GM21737 (cell line): ENCODE results near the gene NANOS3.
A peak's percentile ranks its signal among the peaks of the same experiment; 100 is the strongest.

Source experiments
- ATAC-seq: cut with Tn5 transposase; IDR thresholded peaks from one replicate; pipeline ENCODE4 v1.9.1; 2021; ENCODE audit warnings: mild to moderate bottlenecking, moderate library complexity; ENCODE audit not compliant: unreplicated experiment

Gene NANOS3

DNA sequence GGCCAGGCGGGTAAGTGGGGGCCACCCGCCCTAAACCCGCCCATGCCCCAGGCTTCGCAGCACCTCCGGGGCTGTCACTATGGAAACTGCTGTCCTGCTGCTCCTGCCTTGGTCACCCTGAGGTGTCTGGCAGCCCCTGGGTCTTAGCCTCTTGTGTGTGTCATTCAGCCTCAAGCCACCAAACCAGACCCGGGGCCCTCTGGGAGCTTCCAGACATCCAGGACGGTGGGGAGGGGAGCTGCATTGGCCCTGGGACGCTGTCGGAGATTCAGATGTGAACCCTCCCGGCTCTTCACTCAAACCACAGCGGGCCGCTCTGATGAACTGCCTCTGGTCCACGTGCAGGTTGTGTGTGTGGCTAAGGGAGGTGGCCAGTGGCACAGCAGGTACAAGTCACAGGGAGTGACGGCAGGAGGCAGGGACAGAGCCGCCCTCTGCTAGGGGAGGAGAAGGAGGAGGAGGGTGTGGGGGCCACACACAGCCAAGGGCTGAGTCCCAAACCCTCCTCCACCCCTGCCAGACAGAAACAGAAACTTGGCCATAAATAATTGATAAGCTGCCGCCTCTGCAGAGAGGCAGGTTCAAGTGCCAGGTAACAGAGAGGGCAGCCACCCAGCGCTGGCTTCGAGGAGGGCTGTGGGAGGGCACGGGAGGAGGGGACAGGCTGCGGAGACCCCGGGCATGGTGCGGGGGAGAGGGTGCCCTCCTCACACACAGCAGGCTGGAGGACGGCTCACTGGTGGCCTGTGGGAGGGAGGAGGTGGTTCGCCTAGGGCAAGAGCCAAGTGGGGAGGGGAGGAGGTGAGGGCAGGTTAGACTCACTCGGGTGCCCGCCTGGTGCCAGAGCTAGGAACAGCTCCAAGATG lies 8.0 kb downstream of the NANOS3 start:
- no peak for ATAC-seq

DNA sequence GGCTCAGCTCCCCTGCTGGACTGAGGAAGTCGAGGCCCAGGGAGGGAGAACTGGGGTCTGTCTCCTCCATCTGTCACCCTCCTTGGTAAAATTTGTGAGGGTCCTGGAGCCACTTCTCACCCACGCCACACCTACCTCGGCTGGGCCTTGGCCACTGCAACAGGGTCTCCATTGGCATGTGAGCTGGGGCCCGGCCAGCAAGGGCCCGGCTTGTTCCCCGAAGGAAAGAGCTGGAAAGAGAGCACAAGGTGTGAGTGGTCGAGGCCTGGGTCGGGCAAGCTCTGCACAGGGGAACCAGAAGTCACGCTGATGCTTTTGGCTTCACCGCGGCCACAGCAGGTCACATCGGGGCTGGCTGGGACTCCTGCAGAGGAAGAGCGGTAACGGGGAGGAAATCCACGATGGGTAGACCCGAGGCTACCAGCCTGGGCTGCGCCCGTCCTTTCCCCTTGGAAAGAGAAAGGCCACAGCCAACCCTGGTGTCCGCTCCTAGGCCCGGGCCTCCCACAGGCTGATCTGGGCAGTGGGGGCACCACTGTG lies 9.0 kb downstream of the NANOS3 start:
- no peak for ATAC-seq

DNA sequence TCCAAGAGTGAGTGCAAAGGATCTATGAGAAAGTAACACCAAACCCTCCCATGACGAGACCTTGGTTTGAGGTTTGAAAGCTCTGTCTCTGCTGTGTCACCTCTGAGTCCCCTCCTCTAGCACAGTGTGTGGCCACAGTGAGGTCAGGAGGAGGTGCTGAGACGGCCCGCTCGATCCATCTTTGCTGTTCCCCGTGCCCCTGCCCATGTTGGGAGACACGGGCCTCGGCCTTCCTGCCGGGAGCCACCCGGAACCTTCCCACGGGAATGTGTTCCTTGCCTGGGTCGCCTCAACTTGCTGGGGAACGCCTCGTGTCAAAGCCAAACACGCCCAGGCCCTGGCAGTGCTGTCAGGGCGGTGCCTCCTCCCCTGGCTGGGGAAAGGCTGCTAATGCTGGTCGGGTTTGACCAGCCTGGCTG lies 10.1 kb downstream of the NANOS3 start:
- no peak for ATAC-seq

DNA sequence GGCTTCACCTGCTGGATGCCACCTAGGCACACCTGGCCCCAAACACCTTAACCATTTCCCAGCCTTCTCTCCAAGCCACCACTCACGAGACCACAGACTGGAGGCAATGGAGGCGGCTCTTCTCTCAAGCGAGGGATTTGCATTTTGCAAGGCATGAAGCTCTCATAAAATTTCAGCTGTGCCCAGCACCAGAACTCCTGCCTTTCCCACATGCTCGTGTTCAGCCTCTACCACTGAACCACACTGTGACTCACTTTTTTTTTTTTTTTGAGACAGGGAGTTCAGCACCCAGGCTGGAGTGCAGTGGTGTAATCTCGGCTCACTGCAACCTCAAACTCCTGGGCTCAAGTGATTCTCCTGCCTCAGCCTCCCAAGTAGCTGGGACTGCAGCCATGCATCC lies 10.6 kb downstream of the NANOS3 start:
- no peak for ATAC-seq

DNA sequence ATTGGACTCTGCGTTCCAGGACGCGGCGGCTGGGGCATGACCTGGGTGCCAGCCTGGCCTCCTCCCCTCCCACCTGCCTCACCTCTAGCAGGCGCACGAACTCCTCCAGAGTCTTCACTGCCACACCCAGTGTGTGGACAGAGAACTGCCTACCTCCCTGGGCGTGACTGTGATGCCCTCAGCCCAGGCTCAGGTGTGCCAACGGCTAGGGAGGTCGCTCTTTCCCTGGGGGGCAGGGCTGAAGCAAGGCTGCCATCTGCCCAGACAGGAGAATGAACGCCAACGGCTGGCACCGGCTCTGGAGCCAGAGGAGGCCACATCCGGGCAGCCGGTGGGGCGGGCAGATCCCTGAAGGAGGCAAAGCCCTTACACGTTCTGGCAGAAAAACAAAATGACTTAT lies 11.3 kb downstream of the NANOS3 start:
- ATAC-seq, result no peak

DNA sequence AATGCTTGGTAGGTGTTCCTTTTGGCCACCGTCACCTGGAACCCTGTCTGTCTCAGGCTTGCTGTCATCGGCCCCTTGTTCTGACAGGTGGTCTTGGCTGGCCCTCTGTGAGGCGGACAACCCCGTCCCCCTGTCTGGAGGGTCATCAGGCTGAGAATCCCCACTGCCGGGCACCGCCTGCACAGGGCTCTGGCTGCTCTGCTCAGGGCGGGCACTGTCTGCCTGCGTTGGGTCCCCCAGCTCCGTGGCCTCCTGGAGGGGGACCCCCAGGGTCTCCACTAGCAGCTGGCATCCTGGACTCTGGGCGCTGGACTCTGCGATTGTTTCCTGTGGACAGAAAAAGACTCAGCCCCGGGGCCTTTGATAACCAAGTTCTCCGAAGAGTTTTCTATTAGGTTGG lies 13.2 kb downstream of the NANOS3 start:
- no peak for ATAC-seq

DNA sequence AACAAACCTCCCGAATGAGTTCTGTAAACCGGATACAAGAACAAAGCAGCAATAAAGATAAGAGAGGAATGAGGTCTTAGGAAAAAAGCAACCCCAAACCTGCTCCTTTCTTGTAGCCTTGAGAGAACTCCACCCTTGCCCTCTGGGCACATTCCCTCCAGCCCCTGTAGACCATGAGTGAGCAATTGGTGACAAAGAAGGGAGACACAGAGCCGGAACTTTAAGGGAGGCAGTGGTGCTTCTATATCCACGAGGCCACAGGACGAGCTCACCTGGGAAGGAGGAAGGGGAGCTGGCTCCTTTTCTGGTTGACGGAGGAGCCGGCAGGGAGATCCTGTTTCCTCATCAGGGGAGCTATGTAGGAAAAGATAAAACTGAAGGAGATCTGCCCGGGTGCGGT lies 15.9 kb downstream of the NANOS3 start:
- no peak for ATAC-seq

DNA sequence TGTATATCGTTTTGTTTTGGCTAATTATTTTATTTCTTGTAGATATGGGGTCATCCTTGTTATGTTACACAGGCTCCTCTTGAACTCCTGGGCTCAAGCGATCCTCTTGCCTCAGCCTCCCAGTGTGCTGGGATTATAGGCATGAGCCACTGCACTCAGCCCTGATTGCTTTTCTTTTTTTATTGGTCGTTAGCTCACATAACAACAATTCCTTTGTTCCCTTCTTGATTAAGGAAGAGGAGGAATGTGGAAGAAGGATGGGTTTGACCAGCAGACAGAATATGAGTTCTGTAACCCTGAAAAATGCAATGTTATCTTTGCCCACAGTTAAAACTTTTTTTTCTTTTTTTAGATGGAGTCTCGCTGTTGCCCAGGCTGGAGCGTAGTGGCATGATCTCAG lies 17.6 kb downstream of the NANOS3 start:
- no peak for ATAC-seq

DNA sequence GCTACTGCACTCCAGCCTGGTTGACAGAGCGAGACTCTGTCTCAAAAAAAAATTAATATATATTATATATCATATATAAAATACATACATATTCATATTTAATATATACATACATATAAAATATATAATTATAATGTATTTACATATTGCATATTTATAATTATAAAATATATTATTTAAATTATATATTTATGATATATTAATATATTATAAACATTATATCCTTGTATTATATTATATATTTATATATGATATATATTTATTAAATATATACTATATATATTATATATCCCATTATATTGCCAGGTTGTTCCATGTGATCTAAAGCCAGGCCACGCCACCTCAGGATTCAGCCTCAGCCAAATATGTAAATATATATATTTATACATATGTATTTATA lies 19.3 kb downstream of the NANOS3 start:
- ATAC-seq, result no peak

DNA sequence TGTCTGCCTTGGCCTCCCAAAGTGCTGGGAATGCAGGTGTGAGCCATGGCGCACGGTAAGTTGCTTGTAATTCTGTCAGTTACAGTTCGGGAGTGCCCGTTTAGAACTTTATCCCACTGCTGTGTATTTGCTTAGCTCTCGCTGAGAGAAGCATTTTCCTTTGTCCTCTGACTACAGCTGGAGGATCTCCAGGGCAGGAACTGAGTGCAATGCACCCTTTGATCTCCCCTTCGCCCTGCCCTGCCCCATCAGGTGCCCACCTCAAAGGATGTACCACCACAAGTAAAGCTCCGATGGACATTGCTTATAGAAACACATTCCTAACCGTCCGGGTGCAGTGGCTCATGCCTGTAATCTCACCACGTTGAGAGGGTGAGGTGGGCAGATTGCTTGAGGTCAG lies 22.5 kb downstream of the NANOS3 start:
- ATAC-seq, result no peak

DNA sequence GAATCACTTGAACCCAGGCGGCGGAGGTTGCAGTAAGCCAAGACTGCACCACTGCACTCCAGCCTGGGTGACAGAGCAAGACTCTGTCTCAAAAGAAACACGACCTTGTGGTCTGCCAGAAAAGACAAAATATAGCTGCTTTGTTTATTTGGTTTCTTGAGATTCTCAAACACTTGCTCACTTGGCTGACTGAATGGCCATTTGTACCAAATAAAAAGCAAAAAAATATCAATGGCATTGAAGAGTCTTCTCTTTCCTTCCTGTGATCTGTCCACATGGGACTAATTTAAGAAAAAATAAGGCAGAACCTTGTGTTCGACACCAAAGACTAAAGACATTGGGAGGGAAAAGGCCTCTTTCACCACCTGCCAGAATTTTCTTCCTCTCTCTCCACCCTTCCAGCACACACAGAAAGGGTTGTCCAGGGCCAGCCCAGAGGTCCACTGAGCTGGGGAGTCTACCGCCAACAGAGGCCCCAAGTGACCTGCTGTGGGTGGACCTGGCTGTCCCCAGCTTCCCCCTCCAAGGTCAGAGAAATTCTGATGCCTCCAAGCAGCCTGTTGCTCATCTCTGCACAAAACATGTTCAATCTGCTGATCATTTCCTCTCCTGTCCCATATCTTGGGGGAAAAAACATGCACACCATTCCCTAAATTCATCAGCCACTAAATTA lies 23.1 kb downstream of the NANOS3 start:
- no peak for ATAC-seq

DNA sequence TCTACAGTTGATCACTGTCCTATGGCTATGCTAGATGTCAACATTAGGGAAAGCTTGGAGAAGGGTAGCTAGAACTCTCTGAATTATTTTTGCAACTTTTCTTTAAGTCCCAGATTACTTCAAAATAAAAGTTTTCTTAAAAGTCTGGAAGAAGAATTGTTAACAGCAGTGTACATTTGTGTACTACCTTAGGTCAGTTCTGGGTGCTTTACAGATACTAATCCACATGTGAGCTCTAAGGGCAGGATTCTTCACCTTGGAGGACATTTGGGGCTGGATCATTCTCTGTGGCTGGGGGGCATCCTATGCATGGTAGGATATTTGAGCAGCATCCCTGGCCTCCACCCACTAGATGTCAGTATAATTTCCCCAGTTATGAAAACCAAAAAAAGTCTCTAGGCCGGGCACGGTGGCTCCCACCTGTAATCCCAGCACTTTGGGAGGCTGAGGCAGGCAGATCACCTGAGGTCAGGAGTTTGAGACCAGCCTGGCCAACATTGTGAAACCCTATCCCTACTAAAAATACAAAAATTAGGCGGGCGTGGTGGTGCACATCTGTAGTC lies 26.1 kb downstream of the NANOS3 start:
- ATAC-seq, result no peak

DNA sequence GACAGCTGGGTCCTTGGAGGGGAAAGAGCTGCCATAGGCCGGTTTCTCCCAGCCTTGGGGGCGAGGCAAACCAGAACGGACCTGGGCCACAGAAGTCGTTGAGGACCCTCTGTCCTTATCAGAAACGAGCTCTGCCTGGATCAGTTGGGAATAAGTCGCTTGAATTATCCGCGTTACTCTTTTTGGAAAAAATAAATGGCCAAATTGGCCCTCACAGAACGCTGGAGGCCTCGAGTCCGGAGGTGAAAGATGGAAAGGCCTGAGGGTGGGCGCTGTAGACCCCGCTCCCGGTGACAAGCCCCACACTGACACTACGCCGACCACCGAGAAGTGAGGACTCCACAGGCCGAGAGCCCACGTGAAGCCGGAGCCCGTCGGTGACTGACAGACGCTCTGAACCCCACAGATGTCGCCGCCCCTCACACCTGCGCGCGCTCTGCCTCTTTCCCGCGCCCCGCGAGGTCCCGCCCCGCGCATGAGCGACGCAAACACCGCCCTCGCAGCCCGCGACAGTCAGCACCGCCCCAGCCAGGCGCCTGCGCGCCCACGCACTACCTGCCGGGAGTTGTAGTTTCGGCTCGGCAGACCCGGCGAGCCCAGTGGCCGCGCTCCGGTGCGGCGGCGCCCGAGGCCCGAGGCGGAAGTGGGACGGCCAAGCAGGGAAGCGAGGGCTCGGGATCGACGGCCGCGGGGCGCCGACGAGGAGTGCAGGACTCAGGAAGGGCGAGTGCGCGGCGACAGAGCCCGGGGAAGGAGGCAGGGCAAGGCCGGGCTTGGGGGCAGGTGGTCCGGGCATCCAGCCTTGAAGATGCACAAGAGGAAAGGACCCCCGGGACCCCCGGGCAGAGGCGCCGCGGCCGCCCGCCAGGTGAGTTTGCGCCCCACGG lies 28.9 kb downstream of the NANOS3 start, which contains the start of the genes BRME1 and CC2D1A:
Gene BRME1, minus strand, starts transcription at position 484 of the 887 bp plus-strand sequence. CDS start 1,225 bp downstream, outside the sequence.
Gene CC2D1A, plus strand, starts transcription at position 568 of the 887 bp plus-strand sequence. Its CDS starts 241 bp downstream, at position 809.
- peak; percentile 85 for ATAC-seq

DNA sequence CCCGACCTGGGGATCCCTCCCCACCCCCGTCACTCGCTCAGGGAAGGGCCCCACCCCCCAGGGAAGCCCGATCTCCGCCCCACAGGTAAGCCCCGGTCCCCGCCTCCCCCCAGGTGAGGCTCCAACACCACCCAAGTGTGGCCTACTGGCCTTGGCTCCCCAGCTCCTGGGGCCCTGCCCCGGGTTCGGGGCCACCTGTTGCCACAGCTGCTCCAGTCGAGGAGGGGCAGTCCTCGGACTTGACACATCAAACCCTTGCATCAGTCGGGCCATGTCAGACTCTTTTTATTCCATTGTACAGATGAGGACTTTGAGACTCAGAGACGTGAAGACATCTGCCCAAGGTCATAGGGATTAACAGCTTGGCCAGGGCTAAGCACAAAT lies 29.6 kb downstream of the NANOS3 start:
- ATAC-seq, result no peak

DNA sequence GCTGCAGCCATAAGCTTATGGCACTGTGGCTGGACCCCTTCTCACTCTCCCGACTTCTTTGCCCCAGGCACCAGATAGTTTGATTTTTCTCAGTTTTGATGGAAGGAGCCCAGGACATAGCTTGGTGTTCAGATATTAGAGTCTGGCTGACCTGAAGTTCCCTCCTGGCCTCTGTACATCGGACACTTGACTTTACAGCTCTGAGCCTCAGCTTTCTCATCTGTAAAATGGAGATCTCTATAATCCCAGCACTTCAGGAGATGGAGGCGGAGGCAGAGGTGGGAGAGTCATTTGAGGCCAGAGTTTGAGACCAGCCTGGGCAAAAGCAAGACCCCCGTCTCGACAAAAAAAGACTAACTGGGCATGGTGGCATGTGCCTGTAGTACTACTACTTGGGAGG lies 30.0 kb downstream of the NANOS3 start:
- no peak for ATAC-seq

DNA sequence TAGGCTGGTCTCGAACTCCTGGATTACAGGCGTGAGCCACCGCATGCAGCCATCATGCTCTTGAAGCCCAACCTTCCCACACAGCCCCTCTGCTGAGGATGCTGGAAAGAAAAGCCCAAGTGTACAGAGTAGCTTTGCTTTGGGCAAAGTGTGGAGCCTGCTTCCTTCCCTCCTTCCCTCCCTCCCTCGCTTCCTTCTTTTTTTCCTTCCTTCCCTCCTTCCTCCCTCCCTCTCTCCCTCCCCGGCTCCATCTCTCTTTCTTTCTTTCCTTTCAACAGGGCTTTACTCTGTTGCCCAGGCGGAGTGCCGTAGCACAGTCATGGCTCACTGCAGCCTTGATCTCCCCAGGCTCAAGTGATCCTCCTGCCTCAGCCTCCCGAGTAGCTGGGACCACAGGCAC lies 31.7 kb downstream of the NANOS3 start:
- ATAC-seq, result no peak

DNA sequence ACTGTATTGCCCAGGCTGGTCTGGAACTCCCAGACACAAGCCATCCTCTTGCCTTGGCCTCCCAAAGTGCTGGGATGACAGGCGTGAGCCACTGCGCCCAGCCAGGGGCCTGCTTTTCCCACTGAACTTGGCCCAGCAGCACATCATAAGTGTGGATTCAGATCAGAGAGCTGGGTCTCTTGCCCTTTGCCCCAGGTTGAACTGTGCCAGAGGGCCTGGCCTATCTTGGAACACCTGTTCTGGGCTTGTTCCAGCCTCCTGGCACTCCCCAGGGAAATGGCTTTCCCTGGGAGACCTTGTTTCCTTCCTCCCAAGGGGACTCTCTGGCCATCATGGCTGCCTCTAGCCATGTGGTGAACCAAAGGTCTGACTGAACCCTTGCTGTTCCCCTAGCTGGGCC lies 32.5 kb downstream of the NANOS3 start:
- no peak for ATAC-seq

DNA sequence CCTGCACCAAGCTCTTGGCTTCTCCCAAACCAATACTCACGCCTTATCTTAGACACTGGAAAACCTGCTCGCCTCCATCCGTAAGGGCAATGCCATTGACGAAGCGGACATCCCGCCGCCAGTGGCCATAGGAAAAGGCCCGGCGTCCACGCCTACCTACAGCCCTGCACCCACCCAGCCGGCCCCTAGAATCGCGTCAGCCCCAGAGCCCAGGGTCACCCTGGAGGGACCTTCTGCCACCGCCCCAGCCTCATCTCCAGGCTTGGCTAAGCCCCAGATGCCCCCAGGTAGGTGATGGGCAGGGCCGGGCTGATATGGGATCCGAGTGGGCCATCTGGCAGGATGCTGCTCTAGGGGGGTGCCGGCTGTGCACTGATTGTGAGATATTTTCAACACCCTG lies 36.4 kb downstream of the NANOS3 start:
- ATAC-seq, result no peak

DNA sequence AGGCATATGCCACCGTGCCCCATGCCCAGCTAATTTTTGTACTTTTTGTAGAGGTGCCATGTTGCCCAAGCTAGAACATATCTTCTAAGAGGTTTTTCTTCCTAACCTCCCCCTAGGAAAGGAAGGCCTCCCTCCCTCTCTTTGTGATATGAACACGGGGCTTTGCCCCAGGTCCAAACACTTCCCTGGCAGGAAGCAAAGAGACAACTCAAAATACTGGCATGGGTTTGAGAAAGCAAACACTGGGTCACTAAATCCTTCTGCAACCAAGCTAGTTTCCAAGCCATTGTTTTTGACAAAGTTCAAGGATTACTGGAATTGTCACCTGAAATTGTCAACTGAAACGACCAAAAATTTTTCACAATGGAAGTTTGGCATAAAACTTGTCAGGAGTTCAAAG lies 37.8 kb downstream of the NANOS3 start:
- ATAC-seq, result no peak

DNA sequence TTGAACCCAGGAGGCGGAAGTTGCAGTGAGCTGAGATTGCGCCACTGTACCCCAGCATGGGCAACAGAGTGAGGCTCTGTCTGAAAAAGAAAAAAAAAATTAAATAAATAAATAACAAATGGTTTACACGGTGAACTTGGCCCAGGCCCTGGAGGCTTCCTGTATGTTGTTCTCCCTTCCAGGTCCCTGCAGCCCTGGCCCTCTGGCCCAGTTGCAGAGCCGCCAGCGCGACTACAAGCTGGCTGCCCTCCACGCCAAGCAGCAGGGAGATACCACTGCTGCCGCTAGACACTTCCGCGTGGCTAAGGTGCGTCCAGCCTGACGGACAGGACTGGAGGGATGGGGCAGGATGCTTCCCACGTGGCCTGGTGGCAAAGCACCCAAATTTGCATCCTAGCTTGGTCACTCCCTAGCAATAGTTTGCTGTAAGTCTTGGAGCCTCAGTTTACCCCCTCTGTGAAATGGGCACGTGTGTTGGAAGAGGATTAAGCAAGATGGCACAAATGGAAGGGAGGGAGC lies 41.0 kb downstream of the NANOS3 start:
- no peak for ATAC-seq
